Measurements from ENCODE around the gene ENTPD1.
A peak's percentile ranks its signal among the peaks of the same experiment; 100 is the strongest.
"Not testable (repeated sequence)": the region's sequence is repeated elsewhere in the genome, so short reads cannot be mapped to it uniquely, and the experiment has no call there.

Gene ENTPD1

DNA sequence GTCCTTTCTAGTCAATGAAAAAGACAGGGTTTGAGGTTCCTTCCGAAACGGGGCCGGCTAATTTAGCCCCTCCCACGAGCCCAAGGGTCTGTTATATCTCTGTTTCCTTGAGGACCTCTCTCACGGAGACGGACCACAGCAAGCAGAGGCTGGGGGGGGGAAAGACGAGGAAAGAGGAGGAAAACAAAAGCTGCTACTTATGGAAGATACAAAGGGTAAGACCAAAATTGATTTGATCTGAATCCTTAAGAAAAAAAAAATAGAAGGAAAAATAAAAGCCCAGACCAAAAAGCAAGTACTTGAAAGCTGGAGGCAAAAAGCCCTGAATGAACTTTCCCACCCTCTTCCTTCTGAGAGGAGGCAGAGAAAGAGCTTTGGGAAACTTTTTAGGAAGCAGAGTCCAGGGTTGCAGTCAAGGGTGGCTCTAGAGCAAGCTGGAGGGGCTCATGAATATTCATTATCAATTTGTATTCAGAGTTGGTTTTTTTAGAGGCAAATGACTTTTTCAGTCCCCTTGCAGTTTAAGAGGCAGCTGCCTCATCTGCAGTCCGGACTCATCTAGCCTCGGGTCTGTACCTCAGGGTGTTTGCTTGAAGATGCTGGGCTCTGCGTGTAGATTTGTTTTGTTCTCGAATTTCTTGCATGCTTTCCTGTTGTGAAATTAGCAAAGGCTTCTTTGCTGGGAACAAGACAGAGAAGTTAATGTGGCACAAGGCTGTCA is at the start of gene ENTPD1:
Gene ENTPD1, plus strand, starts transcription at position 123 of the 721 bp plus-strand sequence. Its CDS starts 77 bp downstream, at position 200.
- in situ Hi-C loops (cut with MboI; ENCODE audit: low pct_unique_long_range_greater_than_20kb, low sequenced_read_pairs) = no loop called here
- DNase-seq = no peak

DNA sequence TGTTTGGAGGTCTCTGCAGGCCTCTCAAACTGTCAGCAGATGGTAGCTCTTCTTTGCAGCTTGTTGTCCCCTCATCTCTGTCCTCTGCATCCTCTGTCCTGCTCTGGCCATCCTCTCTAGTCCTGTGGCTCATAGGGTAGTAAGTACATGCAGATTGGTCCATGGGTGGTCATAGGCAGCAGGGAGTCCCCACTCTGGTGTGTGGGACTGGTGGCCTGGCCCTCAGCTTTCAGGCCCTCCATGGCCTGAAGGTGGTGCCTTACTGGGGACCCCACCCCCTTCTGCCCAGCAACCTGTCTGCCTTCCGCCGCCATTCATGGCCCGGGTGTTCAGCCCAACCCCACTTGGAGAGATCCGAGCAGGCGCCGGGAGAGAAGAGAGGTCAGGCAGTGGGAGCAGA is 49.4 kb upstream of the ENTPD1 start:
- DNase-seq = no peak
- in situ Hi-C loops (cut with MboI; ENCODE audit: low pct_unique_long_range_greater_than_20kb, low sequenced_read_pairs) = no loop called here

- in situ Hi-C loops (cut with MboI; ENCODE audit: low pct_unique_long_range_greater_than_20kb, low sequenced_read_pairs) = no loop called here
- DNase-seq = no peak
Measured at GRCh38 chr10:95706990-95707389, 49.0 kb upstream of the ENTPD1 start.

- DNase-seq = no peak
- in situ Hi-C loops (cut with MboI; ENCODE audit: low pct_unique_long_range_greater_than_20kb, low sequenced_read_pairs) = no loop called here
Measured at GRCh38 chr10:95711492-95711891, 44.5 kb upstream of the ENTPD1 start.

DNA sequence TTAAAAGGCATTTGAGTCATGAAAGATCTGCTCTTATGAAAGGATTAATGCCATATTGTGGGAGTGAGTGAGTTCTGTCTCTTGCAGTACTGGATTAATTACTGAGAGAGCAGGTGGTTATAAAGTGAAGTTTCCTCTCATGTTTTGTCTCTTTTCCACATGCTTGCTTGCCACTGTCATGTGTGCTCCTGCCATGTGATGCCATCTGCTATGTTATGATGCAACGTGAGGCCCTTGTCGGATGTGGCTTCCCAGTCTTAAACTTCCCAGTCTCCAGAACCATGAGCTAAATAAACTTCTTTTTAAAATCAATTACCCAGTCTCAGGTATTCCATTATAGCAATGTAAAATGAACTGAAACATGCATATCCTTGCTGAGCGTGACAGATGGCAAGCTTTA is 39.5 kb upstream of the ENTPD1 start:
- no peak for DNase-seq
- in situ Hi-C loops (cut with MboI; ENCODE audit: low pct_unique_long_range_greater_than_20kb, low sequenced_read_pairs) = no loop called here

DNA sequence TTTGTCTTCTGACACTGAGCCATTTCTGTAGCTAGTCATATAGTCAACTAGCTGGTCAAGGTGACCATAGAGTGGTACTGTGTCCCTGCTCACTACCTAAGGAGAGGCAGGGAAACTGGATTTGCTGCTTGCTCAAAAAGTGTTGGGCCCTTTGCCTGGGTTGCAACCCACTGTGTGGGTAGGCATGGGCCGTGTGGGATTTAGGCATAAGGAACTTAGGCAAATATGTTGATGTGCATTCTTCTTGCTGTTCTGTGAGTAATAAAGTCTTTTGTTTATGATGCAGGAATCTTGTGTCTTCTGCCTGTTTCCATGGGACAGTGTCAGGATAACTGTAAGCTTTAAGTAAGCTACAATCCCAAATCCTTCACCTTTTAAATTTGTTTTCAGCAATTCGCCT is 39.1 kb upstream of the ENTPD1 start:
- DNase-seq = no peak
- in situ Hi-C loops (cut with MboI; ENCODE audit: low pct_unique_long_range_greater_than_20kb, low sequenced_read_pairs) = no loop called here

DNA sequence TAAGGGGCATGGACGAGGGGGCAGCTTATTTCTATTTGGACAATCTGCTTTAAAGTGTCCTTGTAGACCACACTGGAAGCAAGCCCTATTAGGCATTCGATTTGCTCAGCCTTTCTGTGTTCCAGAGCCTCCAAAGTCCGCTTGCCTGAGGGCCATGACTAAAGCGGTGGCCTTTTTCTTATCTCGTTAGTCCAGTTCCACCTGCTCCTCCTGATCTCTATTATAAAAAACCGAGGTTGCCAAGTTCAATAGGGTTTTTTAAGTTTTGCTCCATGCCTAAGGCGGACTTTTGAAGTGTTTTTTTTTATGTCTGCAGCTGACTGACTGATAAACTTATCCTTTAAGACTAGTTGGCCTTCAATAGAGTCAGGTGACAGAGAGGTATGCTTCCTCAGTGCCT is 35.2 kb upstream of the ENTPD1 start:
- DNase-seq; in situ Hi-C loops (cut with MboI; ENCODE audit: low pct_unique_long_range_greater_than_20kb, low sequenced_read_pairs): not testable (repeated sequence)

DNA sequence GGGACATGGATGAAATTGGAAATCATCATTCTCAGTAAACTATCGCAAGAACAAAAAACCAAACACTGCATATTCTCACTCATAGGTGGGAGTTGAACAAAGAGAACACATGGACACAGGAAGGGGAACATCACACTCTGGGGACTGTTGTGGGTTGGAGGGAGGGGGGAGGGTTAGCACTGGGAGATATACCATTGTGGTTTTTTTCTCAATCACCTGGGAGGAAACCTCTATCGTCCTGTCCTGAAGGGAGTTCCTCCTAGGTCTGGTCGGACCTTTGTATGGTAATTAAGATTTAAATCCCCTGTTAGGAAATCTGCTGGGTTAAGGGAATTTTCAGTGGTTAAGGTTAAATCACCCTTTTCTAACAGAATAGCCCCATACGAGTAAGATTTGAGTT is 33.5 kb upstream of the ENTPD1 start:
- in situ Hi-C loops (cut with MboI; ENCODE audit: low pct_unique_long_range_greater_than_20kb, low sequenced_read_pairs) = not testable (repeated sequence)
- DNase-seq = peak; percentile 47

- no peak for DNase-seq
- in situ Hi-C loops (cut with MboI; ENCODE audit: low pct_unique_long_range_greater_than_20kb, low sequenced_read_pairs) = no loop called here
Measured at GRCh38 chr10:95728526-95728925, 27.4 kb upstream of the ENTPD1 start.

GRCh38 chr10:95729323-95730055 is 26.5 kb upstream of the ENTPD1 start:
- DNase-seq = peak; percentile 52
- in situ Hi-C loops (cut with MboI; ENCODE audit: low pct_unique_long_range_greater_than_20kb, low sequenced_read_pairs) = no loop called here

GRCh38 chr10:95730233-95730632 is 25.7 kb upstream of the ENTPD1 start:
- peak; percentile 55 for DNase-seq
- in situ Hi-C loops (cut with MboI; ENCODE audit: low pct_unique_long_range_greater_than_20kb, low sequenced_read_pairs) = no loop called here

- DNase-seq; in situ Hi-C loops (cut with MboI; ENCODE audit: low pct_unique_long_range_greater_than_20kb, low sequenced_read_pairs): not testable (repeated sequence)
Measured at GRCh38 chr10:95732907-95733306, 23.1 kb upstream of the ENTPD1 start.

- DNase-seq = no peak
- in situ Hi-C loops (cut with MboI; ENCODE audit: low pct_unique_long_range_greater_than_20kb, low sequenced_read_pairs) = no loop called here
Measured at GRCh38 chr10:95739056-95739455, 16.9 kb upstream of the ENTPD1 start.

- in situ Hi-C loops (cut with MboI; ENCODE audit: low pct_unique_long_range_greater_than_20kb, low sequenced_read_pairs) = no loop called here
- peak; percentile 84 for DNase-seq
Measured at GRCh38 chr10:95741807-95742467, 14.0 kb upstream of the ENTPD1 start.

DNA sequence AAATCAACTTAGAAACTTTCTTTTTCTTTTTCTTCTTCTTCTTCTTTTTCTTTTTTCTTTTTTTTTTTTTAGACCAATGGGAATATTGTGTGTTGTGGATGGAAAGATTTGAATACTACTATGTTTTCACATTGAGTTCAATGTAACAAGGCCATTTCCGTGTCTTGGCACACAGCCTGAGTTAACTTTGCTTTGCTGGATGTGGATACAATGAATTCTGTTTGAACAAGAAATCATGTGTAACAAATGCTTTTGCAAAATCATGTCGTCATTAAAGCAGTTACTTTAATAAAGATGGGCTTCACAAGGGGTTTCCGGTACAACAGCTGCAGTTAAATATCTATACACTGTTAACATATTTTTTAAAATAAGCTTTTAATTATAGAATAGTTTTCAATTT is 13.5 kb upstream of the ENTPD1 start:
- in situ Hi-C loops (cut with MboI; ENCODE audit: low pct_unique_long_range_greater_than_20kb, low sequenced_read_pairs) = no loop called here
- DNase-seq = no peak

DNA sequence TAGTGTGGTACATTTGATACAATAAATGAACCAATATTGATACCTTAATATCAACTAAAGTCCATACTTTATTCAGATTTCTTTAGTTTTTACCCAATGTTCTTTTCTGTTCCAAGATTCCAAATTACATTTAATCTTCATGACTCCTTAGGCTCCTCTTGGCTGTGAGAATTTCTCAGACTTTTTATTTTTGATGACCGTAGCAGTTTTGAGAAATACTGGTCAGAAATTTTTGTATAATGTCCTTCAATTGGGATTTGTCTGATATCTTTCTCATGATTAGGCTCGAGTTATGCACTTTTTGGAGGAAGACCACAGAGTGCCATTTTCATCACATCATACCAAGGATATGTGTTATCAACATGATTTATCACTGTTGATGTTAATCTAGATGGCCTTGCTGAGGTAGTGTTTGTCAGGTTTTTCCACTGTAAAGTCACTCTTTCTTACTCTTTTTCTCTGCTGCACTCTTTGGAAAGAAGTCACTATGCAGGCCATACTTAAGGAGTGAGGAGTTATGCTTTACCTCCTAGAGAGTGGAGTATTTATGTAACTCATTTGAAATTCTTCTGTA is 12.9 kb upstream of the ENTPD1 start:
- DNase-seq = no peak
- in situ Hi-C loops (cut with MboI; ENCODE audit: low pct_unique_long_range_greater_than_20kb, low sequenced_read_pairs) = no loop called here

DNA sequence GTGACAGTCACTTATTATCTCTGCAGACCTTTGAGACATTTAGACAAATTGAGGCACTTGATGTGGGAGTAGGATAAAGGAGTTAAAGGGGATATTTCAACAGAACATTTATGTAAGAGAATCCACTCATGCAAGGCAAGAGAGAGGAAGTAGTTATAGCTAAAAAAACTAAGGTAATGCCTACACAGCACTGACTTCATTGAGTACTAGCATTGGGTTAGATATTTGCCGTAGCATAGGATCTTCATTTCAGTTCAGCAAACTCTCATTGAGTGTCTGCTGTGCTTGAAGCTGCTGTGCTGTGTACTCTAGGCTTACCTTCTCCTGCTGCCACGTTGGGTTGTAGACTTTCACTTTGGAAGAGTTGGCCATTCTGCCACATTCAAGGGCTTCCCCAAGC is 10.5 kb upstream of the ENTPD1 start:
- no peak for DNase-seq
- in situ Hi-C loops (cut with MboI; ENCODE audit: low pct_unique_long_range_greater_than_20kb, low sequenced_read_pairs) = no loop called here

DNA sequence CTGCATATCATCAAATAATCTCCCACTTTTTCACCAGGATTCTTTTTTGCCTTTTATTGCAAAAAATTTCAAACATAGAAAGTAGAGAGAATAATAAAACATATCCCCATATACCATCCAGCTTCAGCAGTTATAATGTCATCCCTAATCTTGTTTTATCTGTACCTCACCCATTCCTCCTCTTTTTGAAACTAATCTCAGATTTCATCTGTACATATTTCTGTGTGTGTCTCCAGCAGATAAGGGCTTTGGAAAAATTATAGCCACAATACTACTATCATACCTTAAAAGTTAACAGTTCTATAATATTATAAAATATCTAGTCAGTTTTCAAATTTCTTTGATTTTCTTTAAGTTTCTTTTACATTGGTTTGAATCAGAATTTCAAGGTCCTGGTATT is 7.6 kb upstream of the ENTPD1 start:
- no peak for DNase-seq
- in situ Hi-C loops (cut with MboI; ENCODE audit: low pct_unique_long_range_greater_than_20kb, low sequenced_read_pairs) = no loop called here

- no peak for DNase-seq
- in situ Hi-C loops (cut with MboI; ENCODE audit: low pct_unique_long_range_greater_than_20kb, low sequenced_read_pairs) = no loop called here
Measured at GRCh38 chr10:95755511-95756004, 405 bp upstream of the ENTPD1 start.
